Measurements from ENCODE around the gene PRMT9. TPM values are rescaled to one million over a fixed set of nuclear protein-coding genes. Genes with fewer than 3 reads are reported as not detected.
A peak's percentile ranks its signal among the peaks of the same experiment; 100 is the strongest.

Gene PRMT9
- total and polyA plus RNA-seq, 2 donors (not counting 1 experiment from before 2014, with no cell fraction given): 5.6 to 11.0 TPM

DNA sequence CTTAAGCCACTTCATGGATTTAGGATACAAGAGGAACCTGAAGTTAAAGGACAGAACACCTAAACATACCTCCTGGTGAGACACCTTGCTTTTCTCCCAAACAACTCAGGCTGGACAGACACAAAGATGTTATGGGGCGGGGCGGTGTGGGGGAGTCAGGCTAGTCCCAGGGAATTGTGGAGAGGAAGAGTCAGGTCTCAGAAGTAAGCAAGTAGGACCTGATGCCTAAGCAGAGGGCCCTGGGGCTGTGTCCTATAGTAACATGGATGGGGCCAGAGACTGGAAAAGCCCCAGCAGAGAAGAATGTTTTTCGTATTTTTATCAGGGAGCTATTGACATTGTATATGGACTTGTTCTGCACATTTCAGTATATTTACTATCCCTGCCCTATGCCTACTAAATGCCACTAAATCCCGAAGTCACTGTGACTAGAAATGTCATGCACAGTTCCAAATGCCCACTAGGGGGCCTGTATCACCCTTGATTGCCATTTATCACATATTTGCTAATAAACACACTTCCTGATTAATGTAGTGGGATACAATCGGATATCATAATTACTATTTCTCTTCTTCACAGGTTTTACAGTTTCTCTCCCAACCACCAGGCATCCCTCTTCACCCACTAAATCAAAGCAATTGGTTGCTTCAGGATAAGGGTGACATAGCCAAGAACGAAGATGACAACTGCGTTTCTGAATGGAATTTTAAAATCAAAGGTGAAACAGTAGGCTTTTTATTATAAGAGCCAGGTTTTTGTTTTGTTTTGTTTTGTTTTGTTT is 24.1 kb upstream of the PRMT9 start:
- no peak overlapping the region for H2AFZ ChIP-seq (ENCODE audit: insufficient read depth, low read depth, low read length, poor library complexity, severe bottlenecking)

GRCh38 chr4:147704846-147705245 is 20.9 kb upstream of the PRMT9 start:
- no peak overlapping the region for H3K27ac Mint-ChIP-seq
- no peaks in the 10 kb centered on the region for H3K79me2 ChIP-seq (ENCODE audit: control insufficient read depth, insufficient read depth, low read length)
- ChIA-PET CTCF (interaction anchor here (1.9 kb wide), 1 partner anchor 162 kb away, joined by 9 read pairs; no protein-coding TSS in a partner anchor), POLR2A (no interaction called here)
- H3K27ac ChIP-seq (ENCODE audit: low read length in 2 of 2): no peak overlapping the region
- intact Hi-C loops (cut with micrococcal nuclease): no loop called here
- H3K27me3 ChIP-seq (replicated peaks in 1 of 4; ENCODE audit: control extremely low read depth in 1 of 4, control insufficient read depth in 3 of 4, insufficient read depth in 4 of 4, low read length in 3 of 4): no peaks in the 10 kb centered on the region
- H3K4me3 Mint-ChIP-seq: no peak overlapping the region
- H3K36me3 ChIP-seq (replicated peaks in 1 of 2; ENCODE audit: control extremely low read depth in 1 of 2, control insufficient read depth in 1 of 2, extremely low read depth in 1 of 2, insufficient read depth in 2 of 2, low read length in 1 of 2): no peaks in the 10 kb centered on the region
- no peaks in the 10 kb centered on the region for H3K9me3 ChIP-seq (ENCODE audit: control extremely low read depth in 1 of 3, control insufficient read depth in 2 of 3, insufficient read depth in 1 of 3, low read length in 2 of 3)
- DNase-seq: no peak
- TF ChIP-seq, protein P1, sequence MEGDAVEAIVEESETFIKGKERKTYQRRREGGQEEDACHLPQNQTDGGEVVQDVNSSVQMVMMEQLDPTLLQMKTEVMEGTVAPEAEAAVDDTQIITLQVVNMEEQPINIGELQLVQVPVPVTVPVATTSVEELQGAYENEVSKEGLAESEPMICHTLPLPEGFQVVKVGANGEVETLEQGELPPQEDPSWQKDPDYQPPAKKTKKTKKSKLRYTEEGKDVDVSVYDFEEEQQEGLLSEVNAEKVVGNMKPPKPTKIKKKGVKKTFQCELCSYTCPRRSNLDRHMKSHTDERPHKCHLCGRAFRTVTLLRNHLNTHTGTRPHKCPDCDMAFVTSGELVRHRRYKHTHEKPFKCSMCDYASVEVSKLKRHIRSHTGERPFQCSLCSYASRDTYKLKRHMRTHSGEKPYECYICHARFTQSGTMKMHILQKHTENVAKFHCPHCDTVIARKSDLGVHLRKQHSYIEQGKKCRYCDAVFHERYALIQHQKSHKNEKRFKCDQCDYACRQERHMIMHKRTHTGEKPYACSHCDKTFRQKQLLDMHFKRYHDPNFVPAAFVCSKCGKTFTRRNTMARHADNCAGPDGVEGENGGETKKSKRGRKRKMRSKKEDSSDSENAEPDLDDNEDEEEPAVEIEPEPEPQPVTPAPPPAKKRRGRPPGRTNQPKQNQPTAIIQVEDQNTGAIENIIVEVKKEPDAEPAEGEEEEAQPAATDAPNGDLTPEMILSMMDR (IDR thresholded peaks at IDR 0.05): no peak
- no peak for TF ChIP-seq EZH2 (IDR thresholded peaks at IDR 0.05; ENCODE audit: borderline replicate concordance, insufficient read depth, low read depth, low read length, poor library complexity, severe bottlenecking)
- no peaks in the 10 kb centered on the region for H3K4me1 ChIP-seq (ENCODE audit: control insufficient read depth in 2 of 2, insufficient read depth in 2 of 2, low read length in 2 of 2)
- H3K4me1 Mint-ChIP-seq: peaks cover 2% of the 10 kb centered on the region
- H3K9ac ChIP-seq (ENCODE audit: low read length): no peak overlapping the region
- peaks cover 2% of the 10 kb centered on the region for H3K9me3 Mint-ChIP-seq (ENCODE audit: insufficient read depth)
- no peaks in the 10 kb centered on the region for H4K20me1 ChIP-seq (ENCODE audit: control insufficient read depth, insufficient read depth, low read length, poor library complexity, severe bottlenecking)
- H2AFZ ChIP-seq (ENCODE audit: insufficient read depth, low read depth, low read length, poor library complexity, severe bottlenecking): no peak overlapping the region
- no peak overlapping the region for H3K4me3 ChIP-seq (ENCODE audit: control extremely low read depth in 1 of 5, extremely low read depth in 1 of 5, insufficient read depth in 1 of 5, low read depth in 2 of 5, low read length in 4 of 5)
- WGBS (ENCODE audit: insufficient coverage): no CpG with 5 or more reads among the region's 1 CpG
- H3K27me3 Mint-ChIP-seq: peaks cover 4% of the 10 kb centered on the region
- ATAC-seq (ENCODE audit: low read depth): no peak
- H3K4me2 ChIP-seq (replicated peaks; ENCODE audit: low read depth, low read length, poor library complexity, severe bottlenecking): no peak overlapping the region

More for the DNA sequence above, 24.1 kb upstream of the PRMT9 start:
- TF ChIP-seq, protein P1 (IDR thresholded peaks at IDR 0.05): peak; percentile 87
- no peak for TF ChIP-seq EZH2 (IDR thresholded peaks at IDR 0.05; ENCODE audit: borderline replicate concordance, insufficient read depth, low read depth, low read length, poor library complexity, severe bottlenecking)
- CTCF ChIA-PET: interaction anchor here (0.6 to 6.0 kb wide), 7 partner anchors 8 to 174 kb away, joined by 3 to 44 read pairs (median 3); no protein-coding TSS in a partner anchor
- H3K27ac Mint-ChIP-seq: no peak overlapping the region
- no peak overlapping the region for H3K4me3 Mint-ChIP-seq
- peaks cover 2% of the 10 kb centered on the region for H3K4me1 Mint-ChIP-seq
- POLR2A ChIA-PET: no interaction called here
- no peaks in the 10 kb centered on the region for H3K27me3 Mint-ChIP-seq
- H3K4me3 ChIP-seq (ENCODE audit: control extremely low read depth in 1 of 5, extremely low read depth in 1 of 5, insufficient read depth in 1 of 5, low read depth in 2 of 5, low read length in 4 of 5): no peak overlapping the region
- H3K27ac ChIP-seq (ENCODE audit: low read length in 2 of 2): no peak overlapping the region
- H3K79me2 ChIP-seq (ENCODE audit: control insufficient read depth, insufficient read depth, low read length): no peaks in the 10 kb centered on the region
- H3K9me3 ChIP-seq (ENCODE audit: control extremely low read depth in 1 of 3, control insufficient read depth in 2 of 3, insufficient read depth in 1 of 3, low read length in 2 of 3): no peaks in the 10 kb centered on the region
- no peaks in the 10 kb centered on the region for H3K9me3 Mint-ChIP-seq (ENCODE audit: insufficient read depth)
- intact Hi-C loops (cut with micrococcal nuclease): no loop called here
- H3K27me3 ChIP-seq (replicated peaks in 1 of 4; ENCODE audit: control extremely low read depth in 1 of 4, control insufficient read depth in 3 of 4, insufficient read depth in 4 of 4, low read length in 3 of 4): no peaks in the 10 kb centered on the region
- no peaks in the 10 kb centered on the region for H3K4me1 ChIP-seq (ENCODE audit: control insufficient read depth in 2 of 2, insufficient read depth in 2 of 2, low read length in 2 of 2)
- no peaks in the 10 kb centered on the region for H4K20me1 ChIP-seq (ENCODE audit: control insufficient read depth, insufficient read depth, low read length, poor library complexity, severe bottlenecking)
- H3K36me3 ChIP-seq (replicated peaks in 1 of 2; ENCODE audit: control extremely low read depth in 1 of 2, control insufficient read depth in 1 of 2, extremely low read depth in 1 of 2, insufficient read depth in 2 of 2, low read length in 1 of 2): no peaks in the 10 kb centered on the region
- ATAC-seq (ENCODE audit: low read depth): no peak
- no peak overlapping the region for H3K9ac ChIP-seq (ENCODE audit: low read length)
- DNase-seq: peak; percentile 53
- no peak overlapping the region for H3K4me2 ChIP-seq (replicated peaks; ENCODE audit: low read depth, low read length, poor library complexity, severe bottlenecking)
- WGBS (ENCODE audit: insufficient coverage): 71% methylated on average over 4 of the region's 7 CpGs

Data from B cell (primary cell).